Keratinocyte (primary cell): ENCODE data around the gene AGAP1. TPM values are rescaled to one million over a fixed set of nuclear protein-coding genes. Genes with fewer than 3 reads are reported as not detected.

Source experiments
- DNase-seq: peaks from one replicate; pipeline ENCODE4 v3.0.0-alpha.2; 2011; ENCODE audit warnings: low read depth, missing footprints, low spot score
- FAIRE-seq: peaks from 2 replicates; lab custom pipeline; 2011; peaks lifted over from hg19 to GRCh38; lab: Jason Lieb, UNC
- H2AFZ ChIP-seq: 2 replicates; pipeline ENCODE4 v1.6.0; 2012; ENCODE audit warnings: low read length, control low read depth, inconsistent platforms; ENCODE audit not compliant: control insufficient read depth
- H3K27ac ChIP-seq: 2 replicates; pipeline ENCODE4 v1.5.1; 2011; ENCODE audit warnings: low read length; ENCODE audit not compliant: control insufficient read depth, insufficient read depth
- H3K27me3 ChIP-seq: 3 replicates; pipeline ENCODE4 v1.6.0; 2011; ENCODE audit warnings: low read length; ENCODE audit not compliant: control insufficient read depth, insufficient read depth; ENCODE audit errors: extremely low read depth
- H3K36me3 ChIP-seq, 2 experiments: 2 replicates in 1 of 2; 3 replicates in 1 of 2; pipeline ENCODE4 v1.5.1; 2011; ENCODE audit warnings: low read length in 2 of 2, mild to moderate bottlenecking in 1 of 2; ENCODE audit not compliant: control insufficient read depth in 2 of 2, insufficient read depth in 2 of 2; ENCODE audit errors: extremely low read depth in 1 of 2
- H3K4me1 ChIP-seq: 3 replicates; pipeline ENCODE4 v1.5.1; 2011; ENCODE audit warnings: low read length; ENCODE audit not compliant: control insufficient read depth, insufficient read depth; ENCODE audit errors: extremely low read depth
- H3K4me2 ChIP-seq: 3 replicates; pipeline ENCODE4 v1.6.0; 2011; ENCODE audit warnings: low read depth, low read length; ENCODE audit not compliant: control insufficient read depth, insufficient read depth; ENCODE audit errors: extremely low read depth
- H3K4me3 ChIP-seq, 3 experiments: fragments of 200-600 bp in 1 of 3; sonication (generic) in 1 of 3; 2 replicates in 2 of 3; 3 replicates in 1 of 3; pipeline ENCODE4 v1.5.1; 2011 to 2016; ENCODE audit warnings: low read length in 3 of 3, mild to moderate bottlenecking in 3 of 3, control low read depth in 2 of 3, inconsistent platforms in 1 of 3, low read depth in 1 of 3, mixed read lengths in 1 of 3, mixed run types in 1 of 3, moderate library complexity in 1 of 3; ENCODE audit not compliant: control insufficient read depth in 2 of 3, insufficient read depth in 2 of 3; ENCODE audit errors: extremely low read depth in 1 of 3
- H3K79me2 ChIP-seq: 2 replicates; pipeline ENCODE4 v1.6.0; 2012; ENCODE audit warnings: low read length; ENCODE audit not compliant: control insufficient read depth, insufficient read depth
- H3K9ac ChIP-seq: 3 replicates; pipeline ENCODE4 v1.6.0; 2011; ENCODE audit warnings: low read length; ENCODE audit not compliant: control insufficient read depth, insufficient read depth; ENCODE audit errors: extremely low read depth
- H3K9me1 ChIP-seq: 3 replicates; pipeline ENCODE4 v1.6.0; 2011; ENCODE audit warnings: low read length; ENCODE audit not compliant: control insufficient read depth, insufficient read depth; ENCODE audit errors: extremely low read depth
- H3K9me3 ChIP-seq: 2 replicates; pipeline ENCODE4 v1.5.1; 2012; ENCODE audit warnings: low read depth, low read length; ENCODE audit not compliant: control insufficient read depth
- H4K20me1 ChIP-seq: 3 replicates; pipeline ENCODE4 v1.6.0; 2011; ENCODE audit warnings: low read length; ENCODE audit not compliant: control insufficient read depth, insufficient read depth; ENCODE audit errors: extremely low read depth
- CTCF ChIP-seq, 3 experiments: IDR thresholded peaks in 1 of 3; conservative IDR thresholded peaks in 1 of 3; optimal IDR thresholded peaks in 1 of 3; 2 replicates in 2 of 3; 3 replicates in 1 of 3; pipeline versions ENCODE3 to v1.5.1; 2011; ENCODE audit warnings: low read length in 3 of 3, mild to moderate bottlenecking in 3 of 3, moderate library complexity in 2 of 3, control low read depth in 1 of 3, inconsistent platforms in 1 of 3; ENCODE audit not compliant: insufficient read depth in 2 of 3; ENCODE audit errors: extremely low read depth in 1 of 3
- EZH2 ChIP-seq: IDR thresholded peaks from one replicate; pipeline ENCODE4 v1.6.1; 2012; ENCODE audit warnings: inconsistent platforms, mild to moderate bottlenecking, low read length, moderate library complexity
- dilution Hi-C: fragments of 300-500 bp; cut with MboI; formaldehyde crosslinking; loops from one replicate; pipeline ENCODE4 v1.7.0; 2020; ENCODE audit warnings: low sequenced_read_pairs; ENCODE audit not compliant: extremely low pct_ligation_motif_present
- polyA plus RNA-seq, 5 experiments: library from polyadenylated mRNA; depleted of rRNA in 3 of 5; stranded (reverse) in 3 of 5; stranded (forward) in 1 of 5; unstranded in 1 of 5; fragments of >200 nt; gene quantifications; 1 replicate in 1 of 5; 2 replicates in 3 of 5; 3 replicates in 1 of 5; pipeline versions ENCODE4 v1.2.1 to v1.2.3, GENCODE V29; 2011 to 2012; ENCODE audit warnings: missing spikeins in 2 of 5, low read depth in 1 of 5, low replicate concordance in 1 of 5

The AGAP1 gene
- polyA plus RNA-seq, 1 donor (not counting 4 experiments of a cell fraction or from before 2014, with no cell fraction given): 12.6 TPM

DNA sequence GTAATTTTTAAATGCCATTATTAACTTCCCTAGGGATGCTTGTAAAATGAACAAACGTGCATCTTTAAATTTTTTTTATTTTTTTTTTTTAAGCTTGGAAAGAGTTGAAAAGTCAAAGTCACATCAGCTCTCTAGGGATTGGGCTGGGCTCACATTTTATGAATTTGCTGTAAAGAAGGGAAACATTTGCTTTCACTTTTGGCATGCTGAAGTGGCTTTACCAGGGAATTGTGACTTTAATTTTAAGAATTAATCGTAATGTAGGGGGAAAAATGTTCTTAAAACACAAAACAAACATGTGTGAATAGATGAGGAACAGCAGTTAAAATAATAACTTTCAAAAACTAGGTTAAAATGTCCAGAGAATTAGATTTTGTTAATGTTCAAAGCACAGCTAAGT lies 123.0 kb downstream of the AGAP1 start:
- H3K79me2 ChIP-seq: peaks cover 18% of the 10 kb centered on the region
- FAIRE-seq: no peak
- H2AFZ ChIP-seq: no peak overlapping the region
- no peak for DNase-seq
- H3K4me3 ChIP-seq: no peak overlapping the region
- no peaks in the 10 kb centered on the region for H3K27me3 ChIP-seq
- H4K20me1 ChIP-seq: no peaks in the 10 kb centered on the region
- dilution Hi-C loops: no loop called here
- H3K9ac ChIP-seq: no peak overlapping the region
- no peak overlapping the region for H3K27ac ChIP-seq
- no peaks in the 10 kb centered on the region for H3K9me3 ChIP-seq
- H3K4me2 ChIP-seq: no peak overlapping the region
- TF ChIP-seq CTCF (optimal IDR thresholded peaks at IDR 0.05 in 1 of 3, IDR thresholded peaks at IDR 0.05 in 1 of 3, conservative IDR thresholded peaks at IDR 0.05 in 1 of 3; ENCODE audit: extremely low read depth in 1 of 3, insufficient read depth in 2 of 3, low read length in 3 of 3): no peak
- no peaks in the 10 kb centered on the region for H3K9me1 ChIP-seq
- H3K36me3 ChIP-seq: no peaks in the 10 kb centered on the region
- no peaks in the 10 kb centered on the region for H3K4me1 ChIP-seq

DNA sequence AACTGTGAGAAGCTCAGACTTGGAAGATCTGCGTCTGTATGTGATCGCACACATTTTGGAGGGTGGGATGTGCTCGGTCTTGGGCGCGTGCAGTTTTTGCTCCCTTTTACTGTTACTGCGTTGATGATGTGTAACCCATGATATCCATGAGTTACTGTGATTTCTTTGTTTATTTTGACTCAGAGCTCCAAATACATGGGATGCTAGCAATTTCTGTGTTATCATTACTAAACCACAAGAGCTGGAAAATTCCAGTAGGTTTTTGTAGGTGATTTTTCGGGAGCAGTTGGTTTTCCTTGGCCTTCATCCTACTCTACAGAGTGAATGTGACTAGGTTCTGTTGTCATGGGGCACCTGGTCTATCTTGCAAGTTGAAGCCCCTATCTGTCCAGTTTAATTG lies 124.2 kb downstream of the AGAP1 start:
- no peak overlapping the region for H3K4me3 ChIP-seq
- H3K79me2 ChIP-seq: peaks cover 11% of the 10 kb centered on the region
- H3K9ac ChIP-seq: no peak overlapping the region
- H2AFZ ChIP-seq: no peak overlapping the region
- no peaks in the 10 kb centered on the region for H3K9me1 ChIP-seq
- FAIRE-seq (no peak), DNase-seq (no peak)
- no peaks in the 10 kb centered on the region for H4K20me1 ChIP-seq
- TF ChIP-seq EZH2 (no peak), CTCF (optimal IDR thresholded peaks at IDR 0.05 in 1 of 3, IDR thresholded peaks at IDR 0.05 in 1 of 3, conservative IDR thresholded peaks at IDR 0.05 in 1 of 3; ENCODE audit: extremely low read depth in 1 of 3, insufficient read depth in 2 of 3, low read length in 3 of 3) (no peak)
- no peaks in the 10 kb centered on the region for H3K9me3 ChIP-seq
- dilution Hi-C loops: no loop called here
- no peak overlapping the region for H3K4me2 ChIP-seq
- no peaks in the 10 kb centered on the region for H3K4me1 ChIP-seq
- no peaks in the 10 kb centered on the region for H3K27me3 ChIP-seq
- H3K36me3 ChIP-seq: no peaks in the 10 kb centered on the region
- no peak overlapping the region for H3K27ac ChIP-seq
